KG1 (cell line): Measurements from ENCODE around the gene SCN5A.

Experiments used
- DNase-seq: peaks from one replicate; lab custom pipeline; 2025; lab: John Stamatoyannopoulos, UW

Gene SCN5A

GRCh38 chr3:38647217-38647970, 2.1 kb downstream of the SCN5A start:
- no peak for DNase-seq

- no peak for DNase-seq
These were observed 2.9 kb downstream of the SCN5A start for GRCh38 chr3:38646630-38647029.

GRCh38 chr3:38646062-38646461, 3.4 kb downstream of the SCN5A start:
- DNase-seq, result no peak

GRCh38 chr3:38645601-38646000, 3.9 kb downstream of the SCN5A start:
- DNase-seq, result no peak

- no peak for DNase-seq
These were observed 4.4 kb downstream of the SCN5A start for GRCh38 chr3:38645076-38645475.

- DNase-seq, result no peak
These were observed 4.8 kb downstream of the SCN5A start for GRCh38 chr3:38644662-38645053.

GRCh38 chr3:38644016-38644661, 5.3 kb downstream of the SCN5A start:
- DNase-seq, result no peak

GRCh38 chr3:38643592-38643991, 5.9 kb downstream of the SCN5A start:
- no peak for DNase-seq

- no peak for DNase-seq
These were observed 6.4 kb downstream of the SCN5A start for GRCh38 chr3:38643090-38643489.

- DNase-seq, result no peak
These were observed 7.9 kb downstream of the SCN5A start for GRCh38 chr3:38641461-38642110.

GRCh38 chr3:38640661-38641452, 8.6 kb downstream of the SCN5A start:
- no peak for DNase-seq

GRCh38 chr3:38638354-38638753, 11.1 kb downstream of the SCN5A start:
- no peak for DNase-seq

- DNase-seq, result no peak
These were observed 11.6 kb downstream of the SCN5A start for GRCh38 chr3:38637906-38638305.

- no peak for DNase-seq
These were observed 12.6 kb downstream of the SCN5A start for GRCh38 chr3:38636881-38637280.

GRCh38 chr3:38636464-38636863, 13.0 kb downstream of the SCN5A start:
- DNase-seq, result no peak

GRCh38 chr3:38634111-38634510, 15.4 kb downstream of the SCN5A start:
- DNase-seq, result no peak

GRCh38 chr3:38632989-38633388, 16.5 kb downstream of the SCN5A start:
- no peak for DNase-seq

GRCh38 chr3:38630606-38631005, 18.9 kb downstream of the SCN5A start:
- no peak for DNase-seq

- no peak for DNase-seq
These were observed 19.4 kb downstream of the SCN5A start for GRCh38 chr3:38630070-38630469.

- no peak for DNase-seq
These were observed 20.7 kb downstream of the SCN5A start for GRCh38 chr3:38628835-38629234.

GRCh38 chr3:38627956-38628355, 21.5 kb downstream of the SCN5A start:
- DNase-seq, result no peak

- DNase-seq, result no peak
These were observed 23.3 kb downstream of the SCN5A start for GRCh38 chr3:38626171-38626570.
